A549 treated with dexamethasone at 1 μM for 4 hours (cell line): ENCODE results near the gene NANOS1. TPM values are rescaled to one million over a fixed set of nuclear protein-coding genes. Genes with fewer than 3 reads are reported as not detected.

ENCODE experiments used
- total RNA-seq: library from RNA; stranded (reverse); fragments of 200-300 nt; extraction: Qiagen RNA extraction; gene quantifications from 5 replicates; pipeline ENCODE4 v1.2.3, GENCODE V29; 2022

The NANOS1 gene, protein sequence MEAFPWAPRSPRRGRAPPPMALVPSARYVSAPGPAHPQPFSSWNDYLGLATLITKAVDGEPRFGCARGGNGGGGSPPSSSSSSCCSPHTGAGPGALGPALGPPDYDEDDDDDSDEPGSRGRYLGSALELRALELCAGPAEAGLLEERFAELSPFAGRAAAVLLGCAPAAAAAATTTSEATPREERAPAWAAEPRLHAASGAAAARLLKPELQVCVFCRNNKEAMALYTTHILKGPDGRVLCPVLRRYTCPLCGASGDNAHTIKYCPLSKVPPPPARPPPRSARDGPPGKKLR
- 2.4 to 3.6 TPM (median 3.4 TPM) in 5 replicates for total RNA-seq

DNA sequence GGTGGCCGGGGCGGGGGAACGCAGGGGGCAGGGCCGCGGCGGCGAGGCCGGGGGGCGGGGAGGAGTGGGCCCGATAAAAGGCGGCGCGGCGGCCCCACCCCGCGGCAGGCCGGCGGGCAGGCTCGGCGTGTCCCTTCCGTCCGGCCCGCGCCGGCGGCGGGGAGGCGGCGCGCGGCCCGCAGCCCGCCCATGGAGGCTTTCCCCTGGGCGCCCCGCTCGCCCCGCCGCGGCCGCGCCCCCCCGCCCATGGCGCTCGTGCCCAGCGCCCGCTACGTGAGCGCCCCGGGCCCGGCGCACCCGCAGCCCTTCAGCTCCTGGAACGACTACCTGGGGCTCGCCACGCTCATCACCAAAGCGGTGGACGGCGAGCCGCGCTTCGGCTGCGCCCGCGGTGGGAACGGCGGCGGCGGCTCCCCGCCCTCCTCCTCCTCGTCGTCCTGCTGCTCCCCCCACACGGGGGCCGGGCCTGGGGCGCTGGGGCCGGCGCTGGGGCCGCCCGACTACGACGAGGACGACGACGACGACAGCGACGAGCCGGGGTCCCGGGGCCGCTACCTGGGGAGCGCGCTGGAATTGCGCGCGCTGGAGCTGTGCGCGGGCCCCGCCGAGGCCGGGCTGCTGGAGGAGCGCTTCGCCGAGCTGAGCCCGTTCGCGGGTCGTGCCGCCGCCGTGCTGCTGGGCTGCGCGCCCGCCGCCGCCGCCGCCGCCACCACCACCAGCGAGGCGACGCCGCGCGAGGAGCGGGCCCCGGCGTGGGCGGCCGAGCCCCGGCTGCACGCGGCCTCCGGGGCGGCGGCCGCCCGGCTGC, at the start of gene NANOS1:
Gene NANOS1, plus strand, starts transcription at position 102 of the 808 bp plus-strand sequence. Its CDS starts 88 bp downstream, at position 190.

GRCh38 chr10:119080521-119081259, 51.2 kb downstream of the NANOS1 start, which contains the start of gene EIF3A:
TSS of gene EIF3A (minus strand) at chr10:119080817. CDS start at chr10:119080676, 141 bp downstream.

Other genes starting within 250 kb of the NANOS1 start
- 128 to 177 TPM (median 166 TPM) in 5 replicates for gene EIF3A, start 51.1 kb downstream of the NANOS1 start, total RNA-seq
- 48.6 to 55.1 TPM (median 53.7 TPM) in 5 replicates for gene DENND10, start 74.4 kb downstream of the NANOS1 start, total RNA-seq
- 41.2 to 45.0 TPM (median 44.2 TPM) in 5 replicates for gene SFXN4, start 136.0 kb downstream of the NANOS1 start, total RNA-seq
- 247 to 292 TPM (median 279 TPM) in 5 replicates for gene PRDX3, start 149.1 kb downstream of the NANOS1 start, total RNA-seq
- 8.3 to 11.5 TPM (median 10.6 TPM) in 5 replicates for gene GRK5, start 177.9 kb downstream of the NANOS1 start, total RNA-seq